NCI-H524 treated with DMSO at 0.1 percent for 48 hours (cell line): ENCODE results near the gene TCHP.
"Not testable (repeated sequence)": the region's sequence is repeated elsewhere in the genome, so short reads cannot be mapped to it uniquely, and the experiment has no call there.

ENCODE experiments used
- DNase-seq: peaks from one replicate; lab custom pipeline; 2025; lab: John Stamatoyannopoulos, UW

The TCHP gene

DNA sequence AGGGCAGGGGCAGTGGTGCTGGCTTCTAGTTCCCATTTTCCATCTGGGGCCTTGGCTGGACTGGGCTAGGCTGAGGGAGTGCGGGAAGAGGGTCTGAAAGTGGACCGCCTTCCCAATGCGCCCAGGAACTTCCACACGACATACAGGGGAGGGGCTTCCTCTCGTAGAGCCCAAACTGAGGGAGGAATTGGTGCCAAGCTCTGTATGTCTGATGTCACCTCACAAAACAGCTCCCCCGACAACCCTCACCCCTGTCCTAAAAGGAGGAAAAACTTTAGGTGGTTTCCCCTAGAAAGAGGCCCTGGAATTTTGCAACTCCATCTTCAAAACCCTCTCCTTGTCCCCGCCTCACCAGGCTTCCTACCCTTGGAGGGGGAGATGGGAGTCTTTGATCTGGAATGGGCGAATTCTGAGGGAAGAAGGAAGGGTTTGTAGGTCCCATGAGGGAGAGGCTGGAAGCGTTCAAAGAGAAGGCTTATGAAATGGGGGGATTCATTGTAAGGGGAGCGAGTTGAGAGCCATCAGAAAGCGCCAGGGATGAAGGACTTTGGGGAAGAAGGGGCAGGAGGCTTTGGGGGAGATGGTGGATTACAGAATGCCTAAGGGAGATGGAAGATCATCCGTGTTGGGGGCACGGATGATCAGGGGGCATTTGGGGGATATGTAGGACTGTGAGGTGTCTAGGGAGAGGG, 20.6 kb upstream of the TCHP start:
- no peak for DNase-seq

DNA sequence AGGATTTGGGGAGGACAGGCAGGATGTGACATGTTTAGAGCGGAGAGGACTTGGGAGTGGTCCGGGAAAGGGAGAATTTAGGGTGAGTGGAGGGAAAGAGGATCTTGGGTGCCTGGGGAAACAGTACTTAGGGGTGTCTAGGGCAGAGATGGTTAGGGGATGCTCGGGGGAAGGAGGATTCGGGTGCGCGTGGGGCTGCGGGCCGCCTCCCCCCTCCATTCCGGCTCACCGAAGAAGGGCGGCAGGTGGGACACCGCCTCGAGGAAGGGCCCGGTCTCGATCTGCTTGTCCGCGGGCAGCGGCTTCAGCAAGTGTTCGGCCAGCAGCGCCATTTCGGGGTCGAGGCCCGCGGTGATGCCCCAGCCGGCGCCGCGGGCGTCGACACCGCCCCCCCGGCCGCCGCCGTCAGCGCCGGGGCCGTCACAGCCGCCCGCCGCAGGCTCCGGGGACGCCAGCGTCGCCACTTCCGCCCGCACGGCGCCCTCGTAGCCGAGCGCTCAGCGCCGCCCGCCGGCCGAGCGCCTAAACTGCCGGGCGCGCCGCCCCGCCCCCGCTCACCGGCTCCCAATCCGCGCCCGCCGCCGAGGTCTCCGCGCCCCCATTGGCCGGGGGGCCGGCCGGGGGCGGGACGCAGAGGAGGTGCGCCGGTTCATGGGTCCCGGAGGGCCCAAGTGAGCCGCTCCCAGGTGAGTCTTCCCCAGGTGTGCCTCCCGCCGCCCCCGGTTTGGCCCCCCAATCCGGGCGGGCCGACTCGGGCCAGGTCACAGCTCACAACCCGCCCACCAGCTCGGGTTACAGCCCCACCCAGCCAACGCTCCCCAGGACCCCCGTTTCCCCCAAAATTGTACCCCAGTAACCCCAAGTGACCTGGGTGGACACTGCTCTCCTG, 19.8 kb upstream of the TCHP start, which contains the start of gene GLTP:
TSS of gene GLTP (minus strand) at position 499 of the 889 bp plus-strand sequence. CDS start at position 332, 167 bp downstream.
- DNase-seq = no peak

DNA sequence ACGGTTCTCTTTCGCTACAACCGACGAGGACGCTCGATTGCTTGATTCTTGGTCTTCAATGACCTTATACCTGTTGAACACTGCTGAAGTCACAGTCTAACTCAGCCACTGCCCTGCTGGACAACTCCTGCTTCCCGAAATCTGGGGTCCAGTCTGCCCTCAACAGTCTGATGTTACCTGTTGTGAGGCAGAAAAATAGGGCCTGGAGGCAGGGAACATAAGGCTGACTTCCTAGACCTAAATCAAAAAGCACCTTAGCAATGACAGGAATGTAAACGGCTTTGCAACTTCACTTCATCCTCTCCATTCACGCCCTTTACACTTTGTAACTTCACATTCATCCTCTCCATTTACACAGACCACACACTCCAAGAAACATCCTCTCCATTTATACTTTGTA, 19.1 kb upstream of the TCHP start:
- no peak for DNase-seq

DNA sequence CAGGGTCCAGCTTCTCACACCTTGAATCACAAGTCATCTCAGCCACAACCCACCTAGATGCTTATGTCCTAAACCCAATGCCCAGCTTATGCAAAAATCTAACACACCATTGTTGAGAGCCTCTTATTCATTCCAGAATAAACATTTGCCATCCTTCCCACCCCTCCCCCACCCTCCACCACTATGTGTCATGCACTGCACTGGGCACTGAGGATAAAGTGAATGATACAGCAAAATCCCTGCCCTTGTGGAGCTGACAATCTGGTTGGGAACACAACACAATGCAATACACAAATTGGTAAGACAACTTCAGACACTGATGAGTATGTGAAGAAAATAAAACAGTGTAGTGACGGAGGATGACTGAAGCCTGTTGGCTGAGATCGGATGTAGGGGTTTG, 18.3 kb upstream of the TCHP start:
- no peak for DNase-seq

DNA sequence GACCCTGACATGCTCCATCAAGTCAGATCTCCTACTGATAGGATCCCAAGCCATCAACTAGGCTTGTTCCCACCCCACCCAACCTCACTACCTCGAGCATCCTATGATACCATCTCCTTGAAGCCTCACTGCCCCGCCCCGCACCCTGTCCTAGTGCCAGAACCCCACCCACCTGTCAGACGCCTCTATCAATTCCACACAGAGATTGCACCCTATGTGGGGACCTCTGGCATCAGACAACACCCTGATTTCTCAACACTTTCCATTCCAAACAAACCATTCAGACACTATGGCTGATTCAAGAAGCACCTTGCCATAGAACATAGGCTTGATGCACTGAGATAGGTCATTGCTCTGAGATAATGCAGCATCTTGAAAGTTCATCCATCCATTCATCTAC, 16.6 kb upstream of the TCHP start:
- DNase-seq = no peak

DNA sequence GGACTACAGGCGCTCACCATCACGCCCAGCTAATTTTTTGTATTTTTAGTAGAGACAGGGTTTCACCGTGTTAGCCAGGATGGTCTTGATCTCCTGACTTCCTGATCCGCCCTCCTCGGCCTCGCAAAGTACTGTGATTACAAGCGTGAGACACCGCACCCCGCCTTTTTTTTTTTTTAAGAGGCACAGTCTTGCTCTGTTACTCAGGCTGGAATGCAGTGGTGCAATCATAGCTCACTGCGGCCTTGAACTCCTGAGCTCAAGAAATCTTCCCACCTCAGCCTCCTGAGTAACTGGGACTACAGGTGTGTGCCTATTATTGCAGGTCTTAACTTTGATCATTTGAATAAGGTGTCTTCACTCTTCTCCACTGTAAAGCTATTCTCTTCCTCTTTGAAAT, 14.5 kb upstream of the TCHP start:
- no peak for DNase-seq

DNA sequence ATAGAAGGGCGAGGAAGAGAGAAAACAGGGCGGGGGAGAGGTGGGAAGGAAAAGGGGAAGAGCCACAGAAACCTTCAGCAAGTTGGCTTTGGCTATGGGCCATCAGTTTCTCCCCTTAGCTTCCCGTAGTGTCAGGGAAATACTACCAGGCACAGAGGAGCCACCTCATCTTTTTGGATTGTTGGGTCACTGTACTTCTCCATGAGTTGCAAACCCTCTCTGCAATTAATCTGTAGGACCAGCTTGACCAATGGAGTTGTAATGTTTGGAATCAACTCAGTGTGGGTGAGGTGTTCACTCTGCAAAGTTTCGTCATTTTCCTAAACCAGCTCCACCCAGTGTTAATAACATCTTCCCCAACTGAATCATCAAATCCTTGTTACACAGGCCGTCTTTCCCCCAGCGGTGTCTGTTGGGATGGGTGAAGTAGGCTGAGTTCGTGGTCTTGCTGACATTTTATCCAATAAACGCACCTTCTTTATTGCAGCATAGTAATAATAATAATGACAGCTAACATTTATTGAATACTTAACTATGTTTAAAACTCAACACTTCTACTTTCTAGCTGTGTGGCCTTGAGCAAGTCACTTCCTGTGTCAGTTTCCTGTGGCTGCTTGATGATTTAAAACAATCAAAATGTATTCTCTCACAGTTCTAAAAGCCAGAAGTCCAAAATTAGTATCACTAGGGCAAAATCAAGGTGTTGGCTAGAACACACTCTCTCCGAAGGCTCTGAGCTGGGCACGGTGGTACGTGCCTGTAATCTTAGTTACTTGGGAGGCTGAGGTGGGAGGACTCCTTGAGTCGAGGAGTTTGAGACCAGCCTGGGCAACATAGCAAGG, 11.7 kb upstream of the TCHP start:
- no peak for DNase-seq

DNA sequence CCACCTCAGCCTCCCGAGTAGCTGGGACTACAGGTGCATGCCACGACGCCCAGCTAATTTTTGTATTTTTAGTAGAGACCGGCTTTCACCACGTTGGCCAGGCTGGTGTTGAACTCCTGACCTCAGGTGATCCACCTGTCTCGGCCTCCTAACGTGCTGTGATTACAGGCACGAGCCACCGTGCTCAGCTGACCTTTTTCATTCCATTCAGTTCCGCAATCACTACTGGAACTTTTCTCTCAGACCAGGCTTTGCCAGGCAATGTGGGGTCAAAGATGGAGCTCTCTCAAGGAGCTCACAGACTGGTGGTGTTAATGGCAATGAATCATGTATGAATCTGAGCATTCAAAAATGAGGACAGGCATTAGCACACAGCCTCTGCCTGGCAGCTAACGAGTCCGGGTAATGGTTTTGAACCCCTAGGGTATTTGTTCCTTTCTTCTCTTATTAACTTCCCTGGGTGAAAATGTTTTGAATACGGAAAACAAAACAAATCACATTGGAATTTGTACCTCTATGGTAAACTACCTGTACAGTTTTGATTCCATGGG, 9.4 kb upstream of the TCHP start:
- no peak for DNase-seq

DNA sequence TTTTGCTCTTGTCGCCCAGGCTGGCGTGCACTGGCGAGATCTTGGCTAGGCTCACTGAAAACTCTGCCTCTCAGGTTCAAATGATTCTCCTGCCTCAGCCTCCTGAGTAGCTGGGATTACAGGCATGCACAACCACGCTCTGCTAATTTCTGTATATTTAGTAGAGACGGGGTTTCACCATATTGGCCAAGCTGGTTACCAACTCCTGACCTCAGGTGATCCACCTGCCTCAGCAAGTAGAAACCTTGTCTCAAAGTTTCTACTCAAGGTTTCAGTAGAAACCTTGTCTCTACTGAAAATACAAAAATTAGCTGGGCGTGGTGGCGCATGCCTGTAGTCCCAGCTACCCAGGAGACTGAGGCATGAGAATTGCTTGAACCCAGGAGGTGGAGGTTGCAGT, 8.3 kb upstream of the TCHP start:
- DNase-seq = not testable (repeated sequence)

DNA sequence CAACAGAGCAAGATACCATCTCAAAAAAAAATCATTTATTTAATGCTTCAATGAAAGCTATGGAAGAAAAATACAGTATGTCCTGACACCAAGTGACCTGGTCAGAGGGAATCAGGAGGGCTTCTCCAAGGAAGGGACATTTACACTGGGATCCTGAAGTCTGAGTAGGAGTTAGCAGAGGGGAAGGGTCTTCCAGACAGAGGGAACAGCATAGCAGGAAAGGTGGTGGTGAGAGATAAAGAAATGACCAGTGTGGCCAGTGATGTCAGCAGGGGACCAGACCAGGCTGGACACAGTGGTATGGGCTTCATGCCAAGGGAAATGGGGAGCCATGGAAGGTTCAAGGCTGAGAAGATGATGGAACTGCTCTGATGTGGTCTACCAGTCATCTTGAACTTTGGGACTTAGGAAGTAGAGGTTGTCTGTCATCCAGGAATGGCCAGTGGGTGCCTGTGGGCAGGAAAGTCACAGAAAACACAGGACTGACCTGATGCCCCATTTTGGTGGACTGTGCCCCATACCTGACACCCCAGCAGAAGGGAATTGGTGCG, 7.8 kb upstream of the TCHP start:
- DNase-seq = no peak

DNA sequence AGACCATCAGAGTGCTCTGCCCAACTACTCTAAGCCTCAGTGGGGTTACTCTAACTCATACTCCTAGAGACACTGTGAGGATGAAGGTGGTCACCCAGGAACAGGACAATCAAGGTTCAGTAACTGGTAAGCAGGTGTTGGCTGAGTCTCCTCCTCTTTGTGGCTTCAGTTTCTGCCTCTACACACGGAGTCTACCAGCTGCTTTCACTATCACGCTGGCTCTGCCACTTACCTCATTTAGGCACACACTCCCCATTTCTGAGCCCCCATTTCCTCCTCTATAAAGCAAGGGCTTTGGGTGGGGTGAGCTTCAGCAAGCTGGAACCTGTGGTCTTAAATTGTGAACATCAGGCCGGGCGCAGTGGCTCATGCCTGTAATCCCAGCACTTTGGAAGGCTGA, 7.3 kb upstream of the TCHP start:
- no peak for DNase-seq

DNA sequence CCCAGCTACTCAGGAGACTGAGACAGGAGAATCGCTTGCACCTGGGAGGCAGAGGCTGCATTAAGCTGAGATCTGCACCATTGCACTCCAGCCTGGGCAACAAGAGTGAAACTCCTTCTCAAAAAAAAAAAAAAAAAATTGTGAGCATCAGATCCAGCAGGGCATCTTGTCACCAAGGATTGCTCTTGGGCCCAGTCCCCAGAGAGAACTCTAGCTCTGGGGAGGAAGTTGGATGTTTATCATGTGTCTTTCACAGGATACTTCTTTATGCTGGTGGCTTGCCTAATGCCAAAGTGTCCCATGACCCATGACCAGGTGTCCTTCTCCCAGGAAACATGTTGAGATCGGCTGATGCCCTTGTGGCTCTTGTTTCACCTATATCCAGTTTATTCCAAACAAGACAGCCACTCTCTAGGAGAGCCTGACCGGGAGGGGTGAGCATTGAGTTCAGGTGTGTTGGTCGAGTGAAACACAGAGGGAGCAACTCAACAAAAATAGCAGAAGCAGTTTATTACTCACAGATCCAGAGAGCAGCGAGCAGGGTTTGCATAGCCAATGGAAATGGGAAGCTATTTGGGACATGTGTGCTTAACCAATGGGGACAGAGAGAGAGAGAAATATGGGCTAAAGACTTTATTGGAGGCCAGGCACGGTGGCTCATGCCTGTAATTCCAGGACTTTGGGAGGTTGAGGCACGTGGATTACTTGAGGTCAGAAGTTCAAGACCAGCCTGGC, 6.6 kb upstream of the TCHP start:
- no peak for DNase-seq

DNA sequence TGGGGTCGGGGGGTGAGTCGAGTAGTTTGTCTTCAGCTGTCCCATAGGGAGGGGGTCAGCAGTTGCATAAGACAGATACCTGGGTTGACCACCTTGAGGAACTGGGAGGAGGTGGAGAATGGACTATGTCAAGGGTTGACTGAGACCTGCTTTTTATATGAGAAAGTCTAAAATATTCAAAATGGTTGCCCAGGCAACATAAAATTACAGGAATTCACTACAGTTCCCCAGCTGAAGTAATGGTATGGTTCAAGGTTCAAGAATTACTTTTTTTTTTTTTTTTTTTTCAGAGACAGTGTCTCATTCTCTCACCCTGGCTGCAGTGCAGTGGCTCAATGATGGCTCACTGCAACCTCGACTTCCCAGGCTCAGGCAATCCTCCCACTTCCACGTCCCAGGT, 5.1 kb upstream of the TCHP start:
- no peak for DNase-seq

DNA sequence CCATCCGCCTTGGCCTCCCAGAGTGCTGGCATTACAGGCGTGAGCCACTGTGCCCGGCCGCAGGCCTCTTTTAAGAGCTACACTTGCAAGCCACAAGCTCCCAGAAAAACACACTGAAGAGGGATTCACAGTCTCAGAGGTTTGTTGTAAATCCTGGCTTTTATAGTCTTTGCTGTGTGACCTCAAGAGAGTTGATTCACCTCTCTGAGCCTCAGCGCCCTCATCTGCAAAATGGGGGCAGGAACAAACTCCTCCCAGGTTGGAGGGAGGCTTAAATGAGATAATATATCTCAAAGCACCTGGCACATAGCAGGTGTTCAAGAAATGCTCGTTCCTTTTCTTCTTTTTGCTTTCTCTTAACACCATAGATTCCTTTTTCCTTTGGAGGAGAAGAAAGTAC, 3.9 kb upstream of the TCHP start:
- no peak for DNase-seq

DNA sequence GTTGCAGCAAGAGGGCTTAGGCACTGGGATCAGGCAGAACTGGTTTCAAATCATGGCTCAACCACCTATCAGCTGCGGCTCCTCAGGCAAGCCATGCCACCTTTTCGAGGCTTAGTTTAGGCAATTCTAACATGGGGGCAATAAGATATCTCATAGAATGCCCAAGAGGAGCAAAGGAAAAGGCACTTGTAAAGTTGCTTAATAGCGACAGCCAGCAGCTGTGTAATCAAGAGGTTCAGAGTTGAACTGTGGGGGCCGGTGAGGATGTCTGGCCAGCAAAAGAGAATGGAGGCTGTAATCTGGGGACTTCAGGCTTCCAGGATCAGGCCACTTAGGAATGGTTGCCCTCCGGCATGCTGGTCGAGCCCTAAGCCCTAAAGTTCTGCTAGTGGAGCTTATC, 3.0 kb upstream of the TCHP start:
- no peak for DNase-seq

DNA sequence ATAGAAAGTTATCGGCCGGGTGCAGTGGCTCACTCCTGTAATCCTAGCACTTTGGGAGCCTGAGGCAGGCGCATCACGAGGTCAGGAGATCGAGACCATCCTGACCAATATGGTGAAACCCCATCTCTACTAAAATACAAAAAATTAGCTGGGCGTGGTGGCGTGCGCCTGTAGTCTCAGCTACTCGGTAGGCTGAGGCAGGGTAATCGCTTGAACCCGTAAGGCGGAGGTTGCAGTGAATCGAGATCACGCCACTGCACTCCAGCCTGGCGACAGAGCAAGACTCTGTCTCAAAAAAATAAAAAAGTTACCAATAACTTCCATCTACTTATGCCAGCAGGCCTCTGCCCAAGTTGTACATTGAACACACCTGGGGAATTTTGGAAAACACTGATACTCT, 729 bp upstream of the TCHP start:
- not testable (repeated sequence) for DNase-seq

DNA sequence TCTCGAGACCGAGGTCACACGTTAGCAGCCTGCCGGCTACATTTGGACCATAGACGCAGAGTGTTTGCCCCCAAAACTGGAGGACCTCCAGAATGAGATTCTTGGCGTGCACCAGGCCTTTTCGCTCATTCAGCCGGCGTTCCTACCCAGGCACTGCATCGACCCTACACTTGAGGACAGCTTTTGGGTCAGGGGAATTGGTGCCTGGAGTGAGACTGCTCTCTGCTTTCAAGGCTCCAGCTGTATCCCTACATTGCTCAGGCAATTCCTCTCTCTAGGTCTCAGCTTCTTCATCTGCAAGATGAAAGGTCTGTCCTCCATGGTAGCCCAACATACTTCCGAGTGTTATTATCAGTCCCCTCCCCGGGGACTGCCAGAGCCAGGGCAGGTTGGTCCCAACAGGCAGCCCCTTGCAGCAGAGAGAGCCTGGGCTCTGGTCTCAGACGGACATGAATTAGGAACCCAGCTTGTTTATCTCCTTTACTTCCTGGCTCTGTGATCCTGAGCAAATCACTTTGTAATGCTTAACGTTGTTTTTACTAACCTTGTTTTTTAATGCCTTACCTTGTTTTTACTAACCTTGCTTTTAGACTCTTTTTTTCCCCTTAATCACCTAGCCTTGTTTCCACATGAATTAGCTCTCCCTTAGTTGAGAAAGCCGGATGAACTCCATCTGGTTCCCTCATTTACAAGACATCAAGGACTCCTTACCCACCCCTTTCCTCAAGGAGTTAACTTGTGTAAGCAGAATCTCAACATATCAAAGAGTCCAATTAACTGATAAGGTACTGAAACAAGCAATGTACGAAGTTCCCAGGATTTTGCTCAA, 892 bp downstream of the TCHP start:
- DNase-seq = no peak

DNA sequence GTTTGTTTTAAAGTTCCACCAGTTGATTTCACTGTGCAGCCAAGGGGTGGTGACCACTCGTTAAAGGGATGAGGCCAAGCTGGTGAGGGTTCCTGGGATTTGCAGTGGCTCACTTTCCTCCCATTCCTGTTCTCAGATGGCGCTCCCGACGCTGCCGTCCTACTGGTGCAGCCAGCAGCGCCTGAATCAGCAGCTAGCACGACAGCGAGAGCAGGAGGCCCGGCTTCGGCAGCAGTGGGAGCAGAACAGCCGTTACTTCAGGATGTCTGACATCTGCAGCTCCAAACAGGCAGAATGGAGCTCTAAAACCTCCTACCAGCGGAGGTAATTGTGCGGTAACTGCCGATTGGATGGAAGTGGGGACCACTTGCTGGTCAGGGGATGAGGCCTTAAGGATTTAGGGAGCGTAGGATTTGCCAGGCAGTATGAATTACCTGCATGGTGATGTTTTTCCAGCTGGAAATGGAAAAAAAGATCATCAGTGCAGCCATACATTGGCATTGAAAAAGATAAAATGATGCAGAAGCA, 2.9 kb downstream of the TCHP start:
- no peak for DNase-seq

DNA sequence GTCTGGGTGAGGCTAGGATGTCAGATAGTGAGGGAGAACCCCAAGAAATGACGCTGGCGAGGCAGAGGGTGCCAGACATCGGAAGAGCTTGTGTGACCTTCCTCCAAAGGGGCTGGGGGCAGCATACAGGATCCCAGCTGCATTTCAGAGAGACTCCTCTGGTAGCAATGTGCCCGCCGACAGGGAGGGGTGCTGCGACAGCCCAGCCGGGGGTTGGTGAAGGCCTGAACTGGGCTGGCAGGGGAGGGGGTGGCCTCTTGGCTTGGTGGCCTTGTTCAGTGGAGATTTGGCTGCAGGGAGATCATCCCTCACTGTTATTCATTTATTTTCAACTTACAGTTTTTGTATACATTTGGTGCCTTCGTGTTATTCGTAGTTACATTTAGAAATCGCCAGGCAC, 5.2 kb downstream of the TCHP start:
- DNase-seq = no peak
